Left lobe of liver (tissue), 2 donors: ENCODE data around the gene FAS. TPM values are rescaled to one million over a fixed set of nuclear protein-coding genes. Genes with fewer than 3 reads are reported as not detected.

Experiments used
- ATAC-seq: fragments of 200-7000 bp; cut with Tn5 transposase; one replicate; pipeline ENCODE4 v1.9.1; 2020; ENCODE audit warnings: mild to moderate bottlenecking, moderate library complexity
- DNase-seq: peaks from one replicate; pipeline ENCODE4 v3.0.0-alpha.2; 2020; ENCODE audit warnings: low spot score
- total RNA-seq: library from RNA; stranded (reverse); gene quantifications from one replicate; pipeline ENCODE4 v1.2.1, GENCODE V29; 2021
- donor health status: DM: no; HTN: no; CAD: no; lungs with moderate emphysema.
- donor health status: DM: no; HTN: yes; CAD: no.

The FAS gene
- total RNA-seq, 1 donor from 2014 or later, result 13.0 TPM

DNA sequence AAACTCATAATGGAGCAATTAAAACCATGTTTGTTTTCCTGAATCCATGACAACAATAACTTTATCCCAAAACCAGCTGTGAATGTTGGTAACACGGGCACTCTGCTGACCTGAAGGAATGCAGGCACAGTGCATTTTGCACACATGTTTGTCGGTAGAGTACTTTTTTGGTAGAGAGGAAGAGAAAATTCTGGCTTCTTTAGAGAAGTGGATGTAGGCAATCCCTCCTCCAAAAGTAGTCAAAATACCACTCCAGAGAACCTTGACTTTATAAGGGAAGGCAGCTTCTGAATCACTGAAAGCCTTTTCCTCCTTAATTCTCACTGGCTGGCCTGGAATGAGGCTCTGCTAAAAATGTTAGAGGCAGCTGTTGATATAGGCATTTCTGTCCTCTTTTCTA is 22.2 kb upstream of the FAS start:
- ATAC-seq, result no peak

DNA sequence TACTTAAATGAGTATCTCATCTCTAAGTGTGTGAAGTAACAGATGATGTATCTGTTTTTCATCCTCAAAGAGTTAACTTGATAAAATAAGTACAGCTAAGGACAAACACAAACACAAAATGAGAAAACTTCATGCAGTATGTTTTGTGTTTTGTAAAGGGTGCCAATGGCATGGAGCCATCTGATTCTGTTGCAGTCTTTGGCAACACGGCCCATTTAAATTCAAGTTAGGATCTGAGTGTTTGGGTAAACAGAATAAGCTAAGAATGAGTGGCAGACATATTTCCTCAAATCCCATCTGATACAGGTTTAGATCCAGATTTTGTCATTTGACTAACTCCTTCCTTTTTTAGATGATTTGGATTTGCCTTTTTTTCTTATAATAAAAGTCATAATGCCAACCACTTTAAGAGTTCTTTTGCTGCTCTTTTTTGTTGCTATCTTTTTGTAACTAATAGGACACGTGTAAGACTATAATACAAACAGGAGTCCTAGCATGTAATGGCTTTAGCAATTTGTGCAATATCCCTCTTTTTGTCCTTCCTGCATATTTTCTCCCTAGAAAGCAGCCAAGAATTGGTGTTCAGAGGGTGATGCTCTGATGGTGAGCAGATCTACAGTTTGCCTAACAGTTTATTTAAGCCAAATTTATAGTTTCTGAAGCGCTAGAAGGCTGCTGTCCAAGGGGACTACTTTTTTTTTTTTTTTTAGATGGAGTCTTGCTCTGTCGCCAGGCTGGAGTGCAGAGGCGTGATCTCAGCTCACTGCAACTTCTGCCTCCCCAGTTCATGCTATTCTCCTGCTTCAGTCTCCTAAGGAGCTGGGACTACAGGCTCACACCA is 19.2 kb upstream of the FAS start:
- DNase-seq (no peak), ATAC-seq (peak; percentile 22)

More for the DNA sequence above, 22.2 kb upstream of the FAS start:
- DNase-seq, result no peak

DNA sequence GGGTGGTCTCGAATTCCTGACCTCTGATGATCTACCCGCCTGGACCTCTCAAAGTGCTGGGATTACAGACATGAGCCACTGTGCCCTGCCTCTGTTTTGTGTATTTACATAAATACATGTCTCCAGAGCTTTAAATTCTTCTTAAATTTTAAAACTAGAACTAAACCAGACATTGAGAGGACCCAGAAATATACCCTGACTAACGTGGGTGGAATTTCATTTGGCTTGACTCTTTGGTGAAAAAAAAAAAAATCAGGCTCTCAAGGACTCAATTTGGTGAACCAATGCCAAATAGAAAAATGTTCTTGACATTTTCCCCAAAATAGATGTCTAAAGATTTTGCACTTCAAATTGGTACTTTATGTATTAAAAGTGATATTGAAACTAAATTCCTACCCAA is 16.6 kb upstream of the FAS start:
- DNase-seq (no peak), ATAC-seq (no peak)

DNA sequence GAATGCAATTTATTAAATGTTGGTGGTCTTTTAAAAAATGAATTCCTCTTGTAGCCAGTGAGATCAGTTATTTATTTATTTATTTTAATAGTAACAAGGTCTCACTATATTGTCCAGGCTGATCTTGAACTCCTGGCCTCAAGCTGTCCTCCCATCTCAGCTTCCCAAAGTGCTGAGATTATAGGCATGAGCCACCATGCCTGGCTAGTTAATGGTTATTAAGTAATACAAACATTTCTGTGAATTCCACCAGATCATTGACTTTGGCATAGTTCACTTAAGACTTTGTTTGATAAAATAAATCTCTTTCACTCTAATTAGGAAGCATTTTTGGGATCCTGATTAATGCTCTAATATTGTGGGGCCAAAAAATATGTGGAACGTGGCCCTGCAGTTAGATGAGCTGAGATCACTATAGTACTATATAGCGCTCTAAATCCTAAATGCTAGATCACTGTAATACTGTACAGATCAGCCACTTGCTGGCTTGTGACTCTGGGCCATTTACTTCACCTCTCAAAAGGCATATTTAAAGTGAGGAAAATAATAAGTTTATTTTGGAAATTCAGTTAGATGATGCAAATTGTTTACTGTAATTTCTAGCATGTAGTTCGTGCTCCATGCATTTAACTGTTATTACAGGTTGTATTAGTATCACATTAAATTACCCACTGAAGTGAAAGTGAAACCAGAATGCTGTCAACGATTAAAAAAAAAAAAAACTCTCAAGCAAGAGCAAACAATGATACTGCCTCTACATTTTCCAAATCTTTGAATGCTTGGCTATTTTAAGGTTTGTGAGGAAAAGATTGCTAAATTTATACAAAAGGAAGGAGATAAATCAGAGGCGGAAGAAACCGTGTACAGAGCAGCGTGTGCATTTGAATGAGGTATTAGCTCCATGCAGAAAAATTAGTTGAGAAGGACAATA is 15.9 kb upstream of the FAS start:
- ATAC-seq (peak; percentile 69), DNase-seq (no peak)

DNA sequence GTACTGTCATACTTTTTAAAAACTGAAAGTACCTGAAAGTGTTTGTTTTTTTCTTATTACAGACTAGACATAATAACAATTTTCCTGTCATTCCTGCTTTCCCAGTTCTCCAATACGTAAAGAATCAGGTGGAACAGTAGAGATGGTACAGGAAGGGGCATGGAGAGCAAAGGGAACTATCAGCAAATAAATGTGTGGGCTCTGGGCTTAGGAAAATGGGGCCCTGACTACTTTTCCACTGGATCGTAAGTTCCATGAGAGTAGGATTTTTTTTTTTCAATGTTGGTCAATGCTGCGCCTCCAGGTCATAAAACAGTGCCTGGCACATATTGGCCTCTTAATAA is 15.2 kb upstream of the FAS start:
- no peak for DNase-seq
- ATAC-seq, result peak; percentile 35

DNA sequence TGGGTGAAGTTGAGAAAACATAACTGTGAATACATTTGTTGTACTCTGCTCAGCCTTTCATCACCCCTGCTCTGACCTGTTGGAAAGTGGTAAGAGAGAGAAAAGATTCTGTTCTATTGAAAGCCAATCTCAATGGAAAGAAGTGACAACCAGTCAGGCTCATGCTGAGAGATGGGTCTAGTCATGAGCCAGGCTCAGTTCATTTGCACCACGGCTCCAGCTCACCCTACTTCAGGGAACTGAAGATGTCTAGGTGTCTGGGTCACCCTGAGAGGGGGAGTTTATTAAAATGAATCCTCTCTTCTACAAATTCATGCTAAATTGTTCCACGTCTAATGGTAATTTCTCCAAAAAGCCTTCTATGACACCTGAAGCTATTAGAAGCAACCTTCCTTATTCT is 12.1 kb upstream of the FAS start:
- DNase-seq, result no peak
- no peak for ATAC-seq

DNA sequence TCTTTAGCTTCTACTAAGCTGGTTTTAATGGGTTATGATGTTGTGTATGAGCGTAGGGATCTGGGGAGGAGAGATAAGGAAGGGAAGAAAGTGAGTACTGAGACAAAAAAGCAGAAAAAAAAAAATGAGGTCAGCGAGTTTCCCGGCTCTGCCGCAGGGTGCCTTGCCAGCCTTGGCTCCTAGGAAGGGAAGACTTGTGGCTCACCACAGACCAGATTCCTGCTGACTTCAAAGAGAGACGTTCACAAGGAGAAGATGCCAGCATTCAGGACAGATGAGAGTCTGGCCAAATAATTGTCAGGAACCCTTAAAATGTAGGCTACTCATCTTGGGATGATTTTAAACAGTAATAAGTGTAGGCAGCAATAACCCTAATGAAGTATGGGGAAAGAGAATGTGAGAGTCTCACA is 11.4 kb upstream of the FAS start:
- ATAC-seq (peak; percentile 53), DNase-seq (no peak)

DNA sequence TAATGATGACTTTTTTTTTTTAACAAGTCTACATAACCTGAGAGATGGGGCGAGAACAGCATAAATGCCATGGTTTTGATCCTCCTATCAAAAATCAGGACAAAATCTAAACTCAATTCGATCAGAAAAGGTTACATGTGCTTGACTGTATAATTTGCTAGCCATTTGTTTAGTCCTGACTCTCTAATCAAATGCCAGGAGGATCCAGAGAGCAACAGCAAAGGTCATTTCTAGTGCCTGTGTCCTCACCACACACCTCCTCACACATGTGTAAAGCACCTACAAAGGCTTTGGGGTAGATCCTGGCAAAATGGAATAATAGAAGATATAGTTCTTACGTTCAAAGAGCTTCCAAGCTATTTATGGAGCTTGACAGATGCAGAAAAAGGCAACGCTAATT is 11.0 kb upstream of the FAS start:
- DNase-seq, result no peak
- peak; percentile 82 for ATAC-seq

DNA sequence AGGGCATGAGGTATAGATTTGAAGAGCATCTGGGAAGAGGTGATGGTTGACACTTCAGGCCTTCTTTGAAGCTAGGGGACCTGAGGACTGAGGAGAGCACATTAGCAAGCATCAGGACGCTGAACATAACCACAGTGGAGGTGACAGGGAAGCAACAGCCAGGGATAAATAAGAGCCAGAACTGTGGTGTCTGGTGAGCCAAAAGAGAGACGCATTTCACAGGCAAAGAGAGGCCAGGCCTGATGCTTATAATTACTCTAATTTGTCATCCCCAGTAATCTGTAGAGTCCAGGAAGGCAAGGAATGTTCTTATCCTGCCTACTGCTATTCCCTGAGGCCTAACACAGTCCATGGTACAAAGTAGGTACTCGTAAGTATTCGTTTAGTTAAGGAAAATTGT is 10.4 kb upstream of the FAS start:
- ATAC-seq (no peak), DNase-seq (no peak)

DNA sequence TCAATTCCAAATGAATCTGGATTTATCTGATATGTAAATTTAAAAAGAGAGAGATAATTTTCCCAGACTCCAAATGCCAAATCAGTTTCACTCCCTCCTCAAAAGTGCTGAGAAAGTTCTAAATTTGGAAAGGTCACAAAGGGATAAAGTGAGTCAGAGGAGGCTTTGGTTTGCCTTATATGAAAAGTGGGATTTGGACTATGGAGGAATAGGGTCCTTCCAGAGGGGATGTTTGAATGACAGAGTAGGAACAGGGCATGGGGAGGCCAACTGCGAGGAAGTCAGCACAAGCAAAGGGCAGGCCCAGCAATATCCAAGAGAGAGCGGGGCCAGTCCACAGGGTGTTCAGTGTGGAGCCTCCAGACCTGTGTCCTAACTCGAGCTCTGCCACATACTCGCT is 9.8 kb upstream of the FAS start:
- peak; percentile 57 for ATAC-seq

DNA sequence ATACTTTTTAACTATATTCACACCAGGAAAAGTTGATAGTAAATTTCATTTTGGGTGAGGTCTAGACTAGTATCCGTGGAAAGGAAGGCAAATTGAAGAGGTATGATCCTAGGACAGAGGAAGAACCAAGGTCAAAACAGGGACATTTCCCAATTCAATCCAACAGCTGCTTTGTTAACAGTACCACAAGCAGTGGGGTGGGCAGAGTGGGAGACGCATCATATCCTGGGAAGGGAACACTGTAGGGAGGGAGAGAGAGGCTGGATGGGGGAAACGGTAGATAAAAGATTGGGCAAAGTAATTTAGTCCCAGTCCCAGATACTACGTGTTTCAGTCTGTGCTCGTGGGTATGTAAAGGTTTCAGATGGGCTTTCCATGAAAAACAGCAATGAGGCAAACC is 9.2 kb upstream of the FAS start:
- peak; percentile 14 for ATAC-seq
- no peak for DNase-seq

More for the DNA sequence above, 9.8 kb upstream of the FAS start:
- DNase-seq, result no peak

DNA sequence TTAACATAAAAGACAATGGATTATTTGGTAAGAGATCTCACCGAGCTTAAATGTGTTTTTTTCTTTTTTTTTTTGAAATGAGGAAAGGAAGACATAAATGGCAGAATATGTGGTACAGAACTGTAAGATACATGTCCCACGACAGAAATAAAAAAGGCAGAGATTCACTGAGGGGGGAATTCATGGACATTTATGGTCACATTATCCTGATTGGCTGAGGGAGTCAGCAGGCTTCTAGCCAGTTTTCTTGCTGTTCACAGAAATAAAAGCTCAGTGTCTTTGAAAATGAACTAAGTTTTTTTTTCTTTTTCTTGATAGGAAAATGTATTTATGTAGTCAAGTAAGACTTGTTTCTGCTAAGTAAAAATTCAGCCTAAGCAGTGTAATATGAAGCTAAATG is 8.2 kb upstream of the FAS start:
- ATAC-seq (no peak), DNase-seq (no peak)

DNA sequence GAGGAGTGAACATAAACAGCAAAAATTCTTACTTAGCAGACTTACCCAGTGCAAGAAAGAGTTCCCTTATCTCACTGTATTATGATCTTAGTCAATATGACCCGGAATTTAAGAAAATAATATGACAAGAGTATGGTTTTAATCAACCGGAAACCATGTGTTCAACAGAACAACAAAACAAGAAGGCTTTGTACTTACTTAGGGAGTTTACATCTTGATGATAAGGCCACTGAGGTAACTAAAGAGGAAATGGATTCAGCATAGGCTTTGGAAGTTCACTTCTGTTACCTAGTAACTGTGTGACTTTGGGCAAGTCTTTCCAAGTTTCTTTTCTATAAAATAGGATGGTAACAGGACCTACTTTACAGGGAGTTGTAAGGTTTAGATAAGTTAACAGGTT is 7.4 kb upstream of the FAS start:
- DNase-seq, result no peak
- no peak for ATAC-seq

DNA sequence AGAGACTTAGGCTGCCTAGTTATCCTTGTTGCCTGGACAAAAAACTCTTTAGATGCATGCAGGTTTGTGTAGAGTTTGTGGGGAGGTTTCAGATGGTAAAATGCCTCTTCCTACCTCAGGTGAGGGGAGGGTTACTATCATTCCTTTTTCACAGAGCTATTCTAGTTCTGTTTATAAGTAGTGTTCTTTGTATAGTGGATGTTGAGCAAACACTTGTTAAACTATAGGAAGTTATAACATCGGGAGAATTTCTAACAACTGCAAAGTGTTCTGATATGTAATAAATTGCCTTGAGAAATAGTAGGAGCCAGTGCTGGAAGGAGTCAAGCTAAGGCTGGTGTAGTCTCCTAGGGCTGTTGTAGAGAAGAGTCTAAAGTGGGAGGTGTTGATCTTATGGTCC is 6.7 kb upstream of the FAS start:
- DNase-seq (no peak), ATAC-seq (no peak)

DNA sequence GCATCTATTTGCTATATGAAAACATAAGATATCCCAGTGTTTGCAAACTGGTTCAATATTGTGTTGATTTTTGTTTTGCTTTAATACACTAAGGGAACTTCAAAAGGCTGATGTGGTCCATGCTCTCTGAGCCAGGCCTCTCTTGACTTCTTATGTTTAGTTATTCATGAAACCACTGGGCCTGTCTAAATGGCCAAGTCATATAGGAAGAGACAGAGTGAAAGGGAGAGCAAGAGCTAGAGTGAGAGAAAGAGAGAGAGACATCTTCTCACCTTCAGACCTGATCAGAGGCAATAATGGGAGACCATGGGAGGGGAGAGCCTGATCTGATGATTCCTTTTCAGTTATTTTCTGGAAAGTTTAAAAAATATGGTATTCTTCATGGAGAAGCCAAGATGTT is 6.1 kb upstream of the FAS start:
- no peak for DNase-seq
- ATAC-seq, result no peak

DNA sequence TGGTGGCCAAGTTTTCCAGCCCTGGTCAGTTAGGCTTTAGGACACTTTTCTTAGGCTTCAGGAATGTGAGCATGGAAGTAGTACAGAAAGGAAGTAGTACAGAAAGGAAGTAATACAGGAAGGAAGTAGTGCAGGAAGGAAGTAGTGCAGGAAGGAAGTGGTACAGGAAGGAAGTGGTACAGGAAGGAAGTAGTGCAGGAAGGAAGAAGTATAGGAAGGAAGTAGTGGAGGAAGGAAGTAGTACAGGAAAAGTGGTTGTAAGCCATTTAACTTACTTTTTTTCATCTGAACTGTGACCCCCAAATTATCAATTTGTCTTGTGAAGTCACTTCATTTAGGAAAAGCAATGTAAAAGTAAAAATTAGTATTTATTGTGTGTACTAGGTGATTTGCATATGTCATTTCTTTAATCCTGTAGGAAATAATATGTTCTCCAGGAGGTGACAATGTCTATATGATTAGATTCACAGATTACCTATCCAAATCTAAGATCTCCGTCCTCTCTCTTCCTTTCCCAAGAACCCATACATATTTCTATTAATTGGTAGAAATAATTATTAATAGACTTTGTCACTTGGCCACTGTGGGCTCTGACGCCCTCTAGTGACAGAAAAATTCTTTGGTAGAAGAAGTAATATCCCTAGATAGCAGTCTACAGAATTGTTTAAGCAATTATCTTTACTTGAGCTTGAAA is 3.9 kb upstream of the FAS start:
- no peak for ATAC-seq
- DNase-seq, result no peak

DNA sequence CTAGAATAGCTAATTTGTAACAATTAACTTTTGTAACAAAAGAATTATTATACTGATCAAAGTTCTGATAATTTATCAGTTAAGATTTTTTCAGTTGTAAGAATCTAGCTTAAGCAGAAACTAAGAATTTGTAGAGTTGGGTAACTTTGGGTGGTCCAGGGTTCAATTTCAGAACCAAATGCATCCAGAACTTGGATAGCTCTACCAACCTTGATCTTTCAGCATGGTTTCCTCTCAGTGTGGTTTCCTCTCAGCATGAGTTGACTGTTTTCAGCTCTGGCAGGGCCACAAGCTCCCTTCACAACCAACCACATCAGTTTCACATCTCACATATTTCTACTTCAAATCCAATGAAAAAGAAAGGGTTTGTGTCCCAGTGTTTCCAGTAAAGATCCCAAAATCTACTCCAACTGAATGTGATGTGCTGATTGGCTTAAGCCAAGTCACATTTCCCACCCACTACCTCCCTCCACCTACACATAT is 3.3 kb upstream of the FAS start:
- no peak for DNase-seq
- no peak for ATAC-seq

DNA sequence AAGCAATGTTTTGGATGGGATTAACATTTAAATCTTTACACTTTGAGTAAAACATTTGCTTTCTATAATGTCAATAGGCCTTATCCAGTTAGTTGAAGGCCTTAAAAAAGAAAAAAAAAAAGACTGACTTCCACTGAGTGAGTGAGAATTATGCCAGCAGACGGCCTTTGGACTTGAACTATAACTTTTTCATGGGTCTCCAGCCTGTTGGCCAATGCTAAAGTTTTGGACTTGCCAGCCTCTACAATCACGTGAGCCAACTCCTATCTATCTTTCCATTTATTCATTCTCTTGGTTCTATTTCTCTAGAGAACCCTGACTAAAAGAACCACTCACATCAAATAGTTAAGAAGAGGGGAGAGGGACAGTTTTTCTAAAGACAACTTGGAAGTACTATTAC is 2.8 kb upstream of the FAS start:
- DNase-seq (peak; percentile 59), ATAC-seq (no peak)

DNA sequence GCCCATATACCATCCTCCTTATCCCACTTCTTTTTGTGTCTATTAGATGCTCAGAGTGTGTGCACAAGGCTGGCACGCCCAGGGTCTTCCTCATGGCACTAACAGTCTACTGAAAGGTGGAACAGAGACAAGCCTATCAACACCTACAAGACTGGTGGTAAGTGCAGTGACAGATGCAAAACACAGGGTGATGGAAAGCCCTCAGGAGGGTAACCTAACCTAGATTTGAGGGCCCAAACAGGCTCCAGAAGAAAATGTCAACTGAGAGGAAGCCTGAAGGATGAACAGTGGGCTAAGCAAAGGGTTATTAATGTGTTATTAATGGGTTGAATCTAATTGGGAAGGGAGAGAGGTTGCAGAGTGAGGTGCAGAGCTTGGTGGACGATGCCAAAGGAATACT is 1.2 kb upstream of the FAS start:
- no peak for ATAC-seq
- no peak for DNase-seq

DNA sequence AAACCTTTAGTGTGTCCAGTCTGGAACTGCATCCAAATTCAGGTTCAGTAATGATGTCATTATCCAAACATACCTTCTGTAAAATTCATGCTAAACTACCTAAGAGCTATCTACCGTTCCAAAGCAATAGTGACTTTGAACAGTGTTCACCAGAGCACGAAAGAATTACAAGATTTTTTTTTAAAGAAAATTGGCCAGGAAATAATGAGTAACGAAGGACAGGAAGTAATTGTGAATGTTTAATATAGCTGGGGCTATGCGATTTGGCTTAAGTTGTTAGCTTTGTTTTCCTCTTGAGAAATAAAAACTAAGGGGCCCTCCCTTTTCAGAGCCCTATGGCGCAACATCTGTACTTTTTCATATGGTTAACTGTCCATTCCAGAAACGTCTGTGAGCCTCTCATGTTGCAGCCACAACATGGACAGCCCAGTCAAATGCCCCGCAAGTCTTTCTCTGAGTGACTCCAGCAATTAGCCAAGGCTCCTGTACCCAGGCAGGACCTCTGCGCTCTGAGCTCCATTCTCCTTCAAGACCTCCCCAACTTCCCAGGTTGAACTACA is 694 bp upstream of the FAS start:
- DNase-seq (no peak), ATAC-seq (peak; percentile 25)
